Upper lobe of left lung (tissue), 4 donors: Measurements from ENCODE around the gene KCNJ16.

Experiments used
- CTCF ChIP-seq, 6 experiments: fragments of 450-650 bp in 4 of 6; fragments of 200-600 bp in 2 of 6; sonication (generic) in 2 of 6; IDR thresholded peaks; one replicate each; pipeline ENCODE4 v1.5.1; 2016 to 2019; ENCODE audit warnings: antibody characterized with exemption in 6 of 6
- EP300 ChIP-seq, 4 donors: sonication (generic); formaldehyde crosslinking; IDR thresholded peaks; one replicate each; pipeline ENCODE4 v1.5.1; 2017; ENCODE audit warnings: antibody characterized with exemption in 4 of 4, control low read depth in 2 of 4

GRCh38 chr17:70181376-70181775 lies 106.4 kb downstream of the KCNJ16 start:
- TF ChIP-seq EP300 (IDR thresholded peaks at IDR 0.05) (no peak), CTCF (IDR thresholded peaks at IDR 0.05) (no peak)
